Heart right ventricle (tissue), 16 donors: ENCODE measurements around the gene LRIT1. TPM values are rescaled to one million over a fixed set of nuclear protein-coding genes. Genes with fewer than 3 reads are reported as not detected.

Experiments used
- ATAC-seq, 8 donors: fragments of 200-7000 bp; cut with Tn5 transposase; one replicate each; pipeline ENCODE4 v1.9.1; 2020; ENCODE audit warnings: mild to moderate bottlenecking in 8 of 8, moderate library complexity in 8 of 8, moderate number of reproducible peaks in 1 of 8
- DNase-seq, 2 donors: peaks; one replicate each; pipeline ENCODE4 v3.0.0-alpha.2; 2020
- H3K27ac ChIP-seq, 10 donors: fragments of 200-600 bp; sonication (generic) in 2 of 10; one replicate each; pipeline versions ENCODE4 v1.5.0 to v1.8.0; 2020 to 2022; ENCODE audit warnings: mild to moderate bottlenecking in 3 of 10
- H3K27me3 ChIP-seq, 7 donors: fragments of 200-600 bp; one replicate each; pipeline ENCODE4 v1.8.0; 2021 to 2022; ENCODE audit warnings: mild to moderate bottlenecking in 2 of 7
- H3K36me3 ChIP-seq, 9 donors: fragments of 200-600 bp; sonication (generic) in 1 of 9; one replicate each; pipeline versions ENCODE4 v1.5.0 to v1.8.0; 2020 to 2022; ENCODE audit warnings: mild to moderate bottlenecking in 2 of 9
- H3K4me1 ChIP-seq, 9 donors: fragments of 200-600 bp; sonication (generic) in 1 of 9; one replicate each; pipeline versions ENCODE4 v1.5.0 to v1.8.0; 2020 to 2022; ENCODE audit warnings: mild to moderate bottlenecking in 4 of 9
- H3K4me3 ChIP-seq, 10 donors: fragments of 200-600 bp; sonication (generic) in 2 of 10; one replicate each; pipeline versions ENCODE4 v1.5.0 to v1.8.0; 2020 to 2022; ENCODE audit warnings: mild to moderate bottlenecking in 7 of 10, moderate library complexity in 2 of 10
- H3K9me3 ChIP-seq, 11 donors: fragments of 200-600 bp in 10 of 11; sonication (generic) in 2 of 11; one replicate each; pipeline versions ENCODE4 v1.5.0 to v1.8.0; 2013 to 2022; ENCODE audit warnings: mild to moderate bottlenecking in 2 of 11, control low read depth in 1 of 11, moderate library complexity in 1 of 11
- CTCF ChIP-seq, 9 donors: fragments of 200-600 bp; sonication (generic) in 2 of 9; IDR thresholded peaks; one replicate each; pipeline versions ENCODE4 v1.5.0 to v1.8.0; 2021 to 2022; ENCODE audit warnings: antibody characterized with exemption in 9 of 9, mild to moderate bottlenecking in 5 of 9, moderate library complexity in 1 of 9
- WGBS, 2 donors: extraction: QIAGEN DNeasy Blood & Tissue Kit; methylation state at CpG; one replicate each; pipeline ENCODE4 v1.1.7; 2013; ENCODE audit warnings: inconsistent platforms in 1 of 2; 5-methylcytosine and 5-hydroxymethylcytosine counted together
- intact Hi-C, 10 donors: fragments of 100-400 bp; cut with DNase I; formaldehyde crosslinking; loops; one replicate each; pipeline versions ENCODE4 v1.11.1 to v1.14.2; 2022
- polyA plus RNA-seq, 2 donors: library from polyadenylated mRNA; stranded (reverse); fragments of 200-250 nt; gene quantifications; one replicate each; pipeline ENCODE4 v1.2.3, GENCODE V29; 2013
- total RNA-seq, 10 donors: library from RNA; stranded (reverse); fragmentation: NEBNext Ultra II Directional in 3 of 10; extraction: Animal tissue kit (Norgen Biotek cat#: 25700) in 3 of 10; gene quantifications; one replicate each; pipeline versions ENCODE4 v1.2.1 to v1.2.4, GENCODE V29; 2021 to 2023
- donor health status: Arrhythmogenic right ventricular cardiomyopathy.
- donor health status: ischemic (EF 13 %, LVEDD 7.1; RV severe dilation, severe dysfunction).
- donor health status: healthy with polysubstance abuse.
- donor health status: DM: no; HTN: yes; CAD: no.
- donor health status: DM: no; HTN: no; CAD: no.
- donor health status: ischemic (EF 25% LVEDD 6.9; RV normal size, moderate dysfunction).
- donor health status: ischemic (EF 25% LVEDD 5.7; RV mildly dilated, moderate dysfunction).
- donor health status: healthy.
- donor health status: DM: yes; HTN: yes; CAD: no.
- donor health status: Ischemic cardiomyopathy.
- donor health status: ischemic (EF 35%, LVEDD 5.7; RV mildly dilated, moderate dysfunction).
- donor health status: nonischemic (EF 11% LVEDD 7.7; RV severe dilation, severe dysfunction).
- donor health status: DM: yes; HTN: yes; CAD: no.
- donor health status: PGD.
- donor health status: ischemic (EF 29% LVEDD 5.4; RV normal size, mild dysfunction).
- donor health status: nonischemic (EF 23%, LVEDD 6.1; RV moderate dilation, normal function).

Gene LRIT1
- total and polyA plus RNA-seq, 12 donors, result 0.10 to 0.17 TPM; not detected in 10

- Histone ChIP-seq H3K4me1 (no peaks in the 10 kb centered on the region), H3K9me3 (no peaks in the 10 kb centered on the region), H3K36me3 (no peaks in the 10 kb centered on the region), H3K27me3 (peaks cover 0 to 9% (median 4%) of the 10 kb centered on the region in 7 donors), H3K27ac (no peak overlapping the region), H3K4me3 (no peak overlapping the region)
- TF ChIP-seq CTCF (IDR thresholded peaks at IDR 0.05), result no peak
- DNase-seq (no peak), ATAC-seq (peak in 2 of 8 donors; percentile 23 to 43)
- 64 to 79% methylated on average over 25 of the region's 25 CpGs for WGBS, 2 donors
- intact Hi-C loops, result no loop called here
These were observed 27.2 kb downstream of the LRIT1 start for GRCh38 chr10:84214046-84214572.

- no peak overlapping the region for H3K4me3 ChIP-seq
- H3K4me1 ChIP-seq, result no peaks in the 10 kb centered on the region
- H3K36me3 ChIP-seq, result no peaks in the 10 kb centered on the region
- H3K9me3 ChIP-seq, result no peaks in the 10 kb centered on the region
- no peak for ATAC-seq
- H3K27me3 ChIP-seq, result peaks cover 0 to 11% (median 6%) of the 10 kb centered on the region in 7 donors
- H3K27ac ChIP-seq, result no peak overlapping the region
- 84 to 86% methylated on average over 11 of the region's 11 CpGs for WGBS, 2 donors
- TF ChIP-seq CTCF (IDR thresholded peaks at IDR 0.05), result no peak
- intact Hi-C loops, result no loop called here
- no peak for DNase-seq
These were observed 28.3 kb downstream of the LRIT1 start for GRCh38 chr10:84213076-84213475.

GRCh38 chr10:84212014-84212413, 29.3 kb downstream of the LRIT1 start:
- Histone ChIP-seq H3K4me3 (no peak overlapping the region), H3K4me1 (no peaks in the 10 kb centered on the region), H3K36me3 (no peaks in the 10 kb centered on the region), H3K27me3 (peaks cover 0 to 11% (median 6%) of the 10 kb centered on the region in 7 donors), H3K9me3 (no peaks in the 10 kb centered on the region), H3K27ac (no peak overlapping the region)
- DNase-seq (no peak), ATAC-seq (no peak)
- WGBS, 2 donors, result 69 to 75% methylated on average over 5 of the region's 5 CpGs
- no peak for TF ChIP-seq CTCF (IDR thresholded peaks at IDR 0.05)
- intact Hi-C loops, result no loop called here

- Histone ChIP-seq H3K27me3 (peaks cover 0 to 11% (median 7%) of the 10 kb centered on the region in 7 donors), H3K27ac (no peak overlapping the region), H3K9me3 (no peaks in the 10 kb centered on the region), H3K4me3 (no peak overlapping the region), H3K36me3 (no peaks in the 10 kb centered on the region), H3K4me1 (no peaks in the 10 kb centered on the region)
- intact Hi-C loops, result no loop called here
- 83 to 85% methylated on average over 2 of the region's 2 CpGs for WGBS, 2 donors
- TF ChIP-seq CTCF (IDR thresholded peaks at IDR 0.05), result no peak
- DNase-seq (no peak), ATAC-seq (no peak)
These were observed 29.8 kb downstream of the LRIT1 start for GRCh38 chr10:84211566-84211965.
